GM12873 (cell line): ENCODE results near the gene IL13.

Experiments used
- CTCF ChIP-seq: IDR thresholded peaks from 2 replicates; pipeline ENCODE4 v1.5.1; 2012; ENCODE audit warnings: low read depth, mild to moderate bottlenecking, moderate library complexity, low read length, control low read depth; ENCODE audit not compliant: insufficient read depth; ENCODE audit errors: missing control alignments

IL13 gene

GRCh38 chr5:132646583-132647266, 11.2 kb upstream of the IL13 start:
- TF ChIP-seq CTCF, result no peak

DNA sequence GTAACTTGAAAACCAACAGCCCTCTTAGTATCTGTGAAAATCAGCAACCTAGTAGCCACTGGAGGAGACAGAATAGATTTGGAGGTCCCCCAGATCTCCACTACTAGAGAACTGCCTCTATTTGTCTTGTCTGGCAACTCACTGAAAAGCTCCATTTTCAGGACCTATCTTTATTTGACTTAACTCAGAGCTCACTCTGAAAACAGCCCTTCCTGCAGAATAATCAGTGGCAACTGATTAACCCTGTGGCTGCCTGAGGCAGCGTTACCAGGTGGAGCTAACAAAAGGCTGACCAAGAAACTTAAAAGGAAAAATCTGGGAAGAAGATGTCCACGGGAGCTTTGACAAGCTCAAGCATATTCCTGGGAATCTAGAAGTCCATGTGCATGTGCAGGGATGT, 10.5 kb upstream of the IL13 start:
- TF ChIP-seq CTCF, result no peak

- no peak for TF ChIP-seq CTCF
Observed at GRCh38 chr5:132648355-132648754, 9.6 kb upstream of the IL13 start.

GRCh38 chr5:132651838-132652469, 6.0 kb upstream of the IL13 start:
- no peak for TF ChIP-seq CTCF

- TF ChIP-seq CTCF, result no peak
Observed at GRCh38 chr5:132653716-132654115, 4.3 kb upstream of the IL13 start.

DNA sequence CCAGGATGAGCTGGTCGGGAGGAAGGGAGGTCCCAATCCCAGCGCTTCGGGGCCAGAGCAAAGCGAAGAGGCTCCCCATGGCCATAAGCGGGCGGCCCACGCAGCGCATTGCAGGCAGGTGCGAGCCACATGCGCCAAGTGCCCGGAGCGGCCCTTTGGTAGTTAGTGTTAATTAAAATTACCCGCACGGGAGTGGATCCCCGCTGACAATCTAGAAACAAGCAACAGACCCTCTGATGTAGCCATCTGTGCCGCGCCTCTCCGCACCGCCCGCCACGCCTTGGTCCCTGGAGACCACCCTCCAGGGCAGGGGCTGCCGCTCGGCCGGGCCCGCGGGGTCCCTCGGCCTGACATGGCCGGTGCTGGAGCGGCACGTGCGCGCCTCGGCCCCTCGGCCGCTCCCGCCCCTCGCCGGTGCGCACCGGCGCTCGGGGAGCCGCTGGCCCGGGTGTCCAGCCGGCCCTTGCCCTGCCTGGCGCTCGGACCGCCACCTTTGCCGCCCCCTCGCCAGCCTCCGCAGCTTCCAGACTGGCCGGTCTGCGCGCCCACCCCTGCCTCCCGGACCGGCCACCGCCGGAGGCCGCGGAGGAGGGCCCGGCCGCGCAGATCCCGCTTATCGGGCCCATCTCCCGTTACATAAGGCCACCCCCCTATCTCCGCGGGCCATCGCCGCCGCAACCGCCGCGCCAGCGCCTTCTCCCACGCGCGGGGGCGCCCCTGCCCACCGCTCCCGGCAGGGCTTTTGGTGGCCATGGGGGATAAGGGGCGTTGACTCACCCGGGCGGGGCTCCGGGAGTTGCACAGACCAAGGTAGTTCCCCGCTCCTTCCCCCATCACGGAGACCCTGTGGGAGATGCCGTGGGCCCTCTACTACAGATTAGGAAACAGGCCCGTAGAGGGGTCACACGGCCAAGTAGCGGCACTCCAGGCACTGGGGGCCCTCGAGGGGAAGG, 1.9 kb upstream of the IL13 start:
- TF ChIP-seq CTCF, result no peak
